Measurements from ENCODE around the gene PLXNA4. TPM values are rescaled to one million over a fixed set of nuclear protein-coding genes. Genes with fewer than 3 reads are reported as not detected.

PLXNA4 gene
- total and polyA plus RNA-seq, 8 donors, result 0.15 to 12.8 (median 1.6) TPM

DNA sequence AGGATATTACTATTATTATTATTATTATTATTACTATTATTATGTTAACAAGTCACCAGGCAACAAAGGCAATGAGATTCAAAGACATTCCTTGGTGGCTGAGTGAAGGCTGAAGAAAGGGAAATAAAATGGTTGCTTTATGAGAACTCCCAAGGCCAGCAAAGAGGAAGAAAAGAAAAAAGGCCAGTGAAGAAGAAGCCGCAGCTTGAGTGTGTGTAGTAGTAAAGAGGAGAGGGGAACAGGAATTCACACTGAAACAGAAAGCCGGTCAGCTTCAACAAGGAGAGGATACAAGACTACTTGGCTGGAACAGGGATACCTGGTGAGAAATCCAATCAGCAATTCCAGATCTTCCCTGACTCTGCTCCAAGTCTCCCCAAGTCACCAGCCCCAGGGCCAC lies 42.4 kb downstream of the PLXNA4 start:
- no peaks in the 10 kb centered on the region for H3K4me1 ChIP-seq
- H3K4me3 ChIP-seq, result no peak overlapping the region
- intact Hi-C loops (cut with DNase I; ENCODE audit: low total_unique reads), result no loop called here
- no peak overlapping the region for H3K27ac ChIP-seq
- peaks cover 0 to 17% (median 0%) of the 10 kb centered on the region in 3 donors for H3K27me3 ChIP-seq
- TF ChIP-seq POLR2AphosphoS5 (IDR thresholded peaks at IDR 0.05) (no peak), POLR2A (IDR thresholded peaks at IDR 0.05) (no peak), EP300 (IDR thresholded peaks at IDR 0.05) (no peak)
- TF ChIP-seq, protein P1, sequence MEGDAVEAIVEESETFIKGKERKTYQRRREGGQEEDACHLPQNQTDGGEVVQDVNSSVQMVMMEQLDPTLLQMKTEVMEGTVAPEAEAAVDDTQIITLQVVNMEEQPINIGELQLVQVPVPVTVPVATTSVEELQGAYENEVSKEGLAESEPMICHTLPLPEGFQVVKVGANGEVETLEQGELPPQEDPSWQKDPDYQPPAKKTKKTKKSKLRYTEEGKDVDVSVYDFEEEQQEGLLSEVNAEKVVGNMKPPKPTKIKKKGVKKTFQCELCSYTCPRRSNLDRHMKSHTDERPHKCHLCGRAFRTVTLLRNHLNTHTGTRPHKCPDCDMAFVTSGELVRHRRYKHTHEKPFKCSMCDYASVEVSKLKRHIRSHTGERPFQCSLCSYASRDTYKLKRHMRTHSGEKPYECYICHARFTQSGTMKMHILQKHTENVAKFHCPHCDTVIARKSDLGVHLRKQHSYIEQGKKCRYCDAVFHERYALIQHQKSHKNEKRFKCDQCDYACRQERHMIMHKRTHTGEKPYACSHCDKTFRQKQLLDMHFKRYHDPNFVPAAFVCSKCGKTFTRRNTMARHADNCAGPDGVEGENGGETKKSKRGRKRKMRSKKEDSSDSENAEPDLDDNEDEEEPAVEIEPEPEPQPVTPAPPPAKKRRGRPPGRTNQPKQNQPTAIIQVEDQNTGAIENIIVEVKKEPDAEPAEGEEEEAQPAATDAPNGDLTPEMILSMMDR (IDR thresholded peaks at IDR 0.05), result no peak
- DNase-seq, result no peak
- 55 to 100% (median 86%) methylated on average over 2 of the region's 2 CpGs for WGBS, 5 donors
- no peaks in the 10 kb centered on the region for H3K9me3 ChIP-seq
- H3K36me3 ChIP-seq, result no peaks in the 10 kb centered on the region

DNA sequence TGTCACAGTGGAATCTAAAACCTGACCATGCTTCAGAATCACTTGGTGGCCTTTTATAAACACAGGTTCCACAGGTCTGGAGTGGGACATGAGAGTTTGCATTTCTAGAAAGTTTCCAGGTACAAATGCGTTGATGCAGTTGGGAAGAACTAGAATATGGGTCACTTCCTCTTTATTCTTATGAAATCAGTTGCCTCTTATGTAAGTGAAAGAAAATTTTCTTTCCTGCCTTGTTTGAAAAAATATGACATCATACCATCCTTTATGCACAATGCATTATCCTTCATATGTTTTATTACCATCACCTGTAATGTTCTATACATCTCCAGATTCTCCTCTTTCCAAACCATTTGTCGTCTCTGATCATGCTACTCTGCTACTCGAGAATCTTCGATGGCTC lies 44.0 kb downstream of the PLXNA4 start:
- WGBS, 5 donors, result 88 to 93% (median 91%) methylated on average over 4 of the region's 4 CpGs
- intact Hi-C loops (cut with DNase I; ENCODE audit: low total_unique reads), result no loop called here
- H3K4me1 ChIP-seq, result no peaks in the 10 kb centered on the region
- no peak overlapping the region for H3K4me3 ChIP-seq
- TF ChIP-seq EP300 (IDR thresholded peaks at IDR 0.05), result no peak
- no peak for TF ChIP-seq POLR2AphosphoS5 (IDR thresholded peaks at IDR 0.05)
- TF ChIP-seq POLR2A (IDR thresholded peaks at IDR 0.05), result no peak
- TF ChIP-seq, protein P1 (IDR thresholded peaks at IDR 0.05), result no peak
- no peaks in the 10 kb centered on the region for H3K9me3 ChIP-seq
- no peak for DNase-seq
- H3K36me3 ChIP-seq, result no peaks in the 10 kb centered on the region
- H3K27ac ChIP-seq, result no peak overlapping the region
- peaks cover 0 to 21% (median 0%) of the 10 kb centered on the region in 3 donors for H3K27me3 ChIP-seq

DNA sequence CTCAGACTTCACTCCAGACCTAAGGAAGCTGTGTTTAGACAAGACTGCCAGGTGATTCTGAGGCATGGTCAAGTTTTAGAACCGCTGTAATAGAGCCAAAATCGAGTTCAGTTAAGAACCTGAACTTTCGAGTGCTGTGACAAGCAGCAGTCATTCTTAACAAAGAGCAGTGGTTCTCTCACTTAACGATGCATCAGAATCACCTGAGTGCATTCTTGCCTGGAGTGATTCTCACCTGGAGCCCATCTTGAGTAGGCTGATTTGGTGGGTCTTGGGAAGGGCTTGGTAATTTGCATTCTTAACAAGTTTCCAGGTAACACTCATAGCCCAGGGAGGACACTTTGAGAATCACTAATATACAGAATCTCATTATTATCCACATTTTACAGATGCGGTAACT lies 44.7 kb downstream of the PLXNA4 start:
- peaks cover 0 to 21% (median 0%) of the 10 kb centered on the region in 3 donors for H3K27me3 ChIP-seq
- no peaks in the 10 kb centered on the region for H3K36me3 ChIP-seq
- no peak overlapping the region for H3K4me3 ChIP-seq
- DNase-seq, result no peak
- WGBS, 5 donors, result 75 to 83% (median 80%) methylated on average over 5 of the region's 5 CpGs
- intact Hi-C loops (cut with DNase I; ENCODE audit: low total_unique reads), result no loop called here
- H3K9me3 ChIP-seq, result no peaks in the 10 kb centered on the region
- no peak overlapping the region for H3K27ac ChIP-seq
- TF ChIP-seq EP300 (IDR thresholded peaks at IDR 0.05), result no peak
- H3K4me1 ChIP-seq, result no peaks in the 10 kb centered on the region

DNA sequence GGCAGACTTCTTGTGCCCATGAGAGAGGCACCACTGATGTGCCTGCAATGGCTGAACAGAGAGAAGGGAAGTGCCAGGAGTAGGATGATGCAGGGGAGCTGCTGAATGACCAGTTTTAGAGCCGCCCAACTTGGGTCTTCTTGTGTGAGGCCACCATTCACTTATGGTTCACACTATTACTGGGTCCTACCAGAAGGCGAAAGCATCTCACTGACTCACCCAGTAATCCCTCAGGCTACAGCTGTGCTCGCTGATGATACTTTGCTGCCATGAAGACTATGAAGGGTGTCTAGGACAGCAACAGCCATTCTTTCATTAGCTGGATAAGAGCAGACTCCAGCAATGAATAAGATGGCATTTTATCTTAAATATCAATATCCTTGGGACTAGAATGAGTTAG lies 47.6 kb downstream of the PLXNA4 start:
- TF ChIP-seq POLR2A (IDR thresholded peaks at IDR 0.05), result no peak
- TF ChIP-seq, protein P1 (IDR thresholded peaks at IDR 0.05), result no peak
- no peak for TF ChIP-seq POLR2AphosphoS5 (IDR thresholded peaks at IDR 0.05)
- TF ChIP-seq EP300 (IDR thresholded peaks at IDR 0.05), result no peak
- Histone ChIP-seq H3K27ac (no peak overlapping the region), H3K4me3 (no peak overlapping the region), H3K4me1 (no peaks in the 10 kb centered on the region), H3K9me3 (no peaks in the 10 kb centered on the region), H3K27me3 (peaks cover 0 to 12% (median 0%) of the 10 kb centered on the region in 3 donors), H3K36me3 (no peaks in the 10 kb centered on the region)
- intact Hi-C loops (cut with DNase I; ENCODE audit: low total_unique reads), result no loop called here
- no peak for DNase-seq
- 87 to 94% (median 90%) methylated on average over 3 of the region's 3 CpGs for WGBS, 5 donors

DNA sequence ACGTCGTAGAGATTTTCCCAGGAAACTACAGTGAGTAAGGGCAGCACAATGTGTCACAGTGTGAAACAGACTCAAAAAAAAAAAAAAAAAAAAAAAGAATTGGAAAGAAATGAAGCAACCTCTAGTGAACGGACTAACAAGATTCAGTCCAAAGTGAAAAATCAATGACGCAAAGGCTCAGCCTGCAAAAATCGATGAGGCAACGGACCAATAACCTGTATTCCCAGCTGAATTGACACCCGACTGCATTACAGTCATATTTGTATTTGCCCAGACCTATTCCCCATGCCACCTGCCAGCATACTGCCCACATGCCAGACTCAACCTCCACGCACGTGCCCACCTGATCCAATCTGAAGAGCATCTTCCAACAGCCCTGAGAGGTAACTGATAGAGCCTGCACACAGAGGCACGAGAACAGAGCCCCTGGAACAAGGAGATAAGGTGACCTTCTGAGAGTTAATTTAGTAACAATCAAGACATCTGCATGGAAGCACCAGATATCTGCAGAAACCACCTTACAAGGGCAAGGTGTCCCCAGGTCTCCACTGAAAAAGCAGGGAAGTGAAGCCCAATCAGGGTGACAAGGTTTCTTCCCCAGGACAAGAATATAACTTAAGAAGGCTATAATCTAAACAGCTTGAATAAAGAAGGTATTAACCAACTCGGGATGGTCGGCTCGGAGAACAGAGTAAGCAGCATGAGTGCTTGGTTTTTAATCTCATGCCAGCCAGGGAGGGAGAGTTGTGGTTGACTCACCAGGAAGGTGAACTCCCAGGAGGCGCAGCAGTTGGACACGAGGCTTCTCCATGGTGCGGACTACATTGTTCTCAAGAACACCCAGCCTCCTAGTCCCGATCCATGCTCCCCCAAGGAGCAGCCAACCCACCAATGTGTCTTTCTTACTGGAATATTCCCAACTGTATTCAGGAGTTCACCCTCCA lies 48.5 kb downstream of the PLXNA4 start:
- intact Hi-C loops (cut with DNase I; ENCODE audit: low total_unique reads), result no loop called here
- no peaks in the 10 kb centered on the region for H3K4me1 ChIP-seq
- 84 to 90% (median 88%) methylated on average over 16 to 17 of the region's 17 CpGs for WGBS, 5 donors
- TF ChIP-seq EP300 (IDR thresholded peaks at IDR 0.05) (no peak), POLR2A (IDR thresholded peaks at IDR 0.05) (no peak), POLR2AphosphoS5 (IDR thresholded peaks at IDR 0.05) (no peak)
- TF ChIP-seq, protein P1 (IDR thresholded peaks at IDR 0.05), result no peak
- H3K9me3 ChIP-seq, result no peaks in the 10 kb centered on the region
- H3K27ac ChIP-seq, result no peak overlapping the region
- H3K4me3 ChIP-seq, result no peak overlapping the region
- no peaks in the 10 kb centered on the region for H3K36me3 ChIP-seq
- peaks cover 0 to 12% (median 0%) of the 10 kb centered on the region in 3 donors for H3K27me3 ChIP-seq
- DNase-seq, result no peak

All from stomach (tissue), 9 donors.